ENCODE data around the gene MAN2A1.

The MAN2A1 gene

GRCh38 chr5:109908366-109908765, 218.6 kb downstream of the MAN2A1 start:
- H3K4me3 Mint-ChIP-seq: no peak overlapping the region
- peaks cover 1% of the 10 kb centered on the region for H3K36me3 Mint-ChIP-seq (ENCODE audit: low read depth)
- H3K4me1 Mint-ChIP-seq (ENCODE audit: low read depth): peaks cover 2% of the 10 kb centered on the region
- H3K27ac Mint-ChIP-seq: no peak overlapping the region
- H3K27me3 Mint-ChIP-seq (ENCODE audit: low read depth): no peaks in the 10 kb centered on the region
- H3K9me3 Mint-ChIP-seq: peaks cover 6% of the 10 kb centered on the region

GRCh38 chr5:109910874-109911273, 221.1 kb downstream of the MAN2A1 start:
- H3K27ac Mint-ChIP-seq: no peak overlapping the region
- no peak overlapping the region for H3K4me3 Mint-ChIP-seq
- no peaks in the 10 kb centered on the region for H3K27me3 Mint-ChIP-seq (ENCODE audit: low read depth)
- H3K9me3 Mint-ChIP-seq: peaks cover 6% of the 10 kb centered on the region
- H3K36me3 Mint-ChIP-seq (ENCODE audit: low read depth): no peaks in the 10 kb centered on the region
- peaks cover 3% of the 10 kb centered on the region for H3K4me1 Mint-ChIP-seq (ENCODE audit: low read depth)

GRCh38 chr5:109911731-109912130, 222.0 kb downstream of the MAN2A1 start:
- Mint-ChIP-seq H3K4me3 (no peak overlapping the region), H3K36me3 (ENCODE audit: low read depth) (no peaks in the 10 kb centered on the region), H3K27ac (no peak overlapping the region), H3K9me3 (peaks cover 5% of the 10 kb centered on the region), H3K4me1 (ENCODE audit: low read depth) (peaks cover 4% of the 10 kb centered on the region), H3K27me3 (ENCODE audit: low read depth) (no peaks in the 10 kb centered on the region)

GRCh38 chr5:109914906-109915305, 225.2 kb downstream of the MAN2A1 start:
- Mint-ChIP-seq H3K27ac (no peak overlapping the region), H3K4me1 (ENCODE audit: low read depth) (peaks cover 5% of the 10 kb centered on the region)

GRCh38 chr5:109916481-109917153, 226.9 kb downstream of the MAN2A1 start:
- Mint-ChIP-seq H3K9me3 (peaks cover 4% of the 10 kb centered on the region), H3K4me1 (ENCODE audit: low read depth) (peaks cover 16% of the 10 kb centered on the region), H3K4me3 (no peak overlapping the region), H3K27ac (no peak overlapping the region), H3K27me3 (ENCODE audit: low read depth) (no peaks in the 10 kb centered on the region), H3K36me3 (ENCODE audit: low read depth) (peaks cover 1% of the 10 kb centered on the region)

More at GRCh38 chr5:109914906-109915305, 225.2 kb downstream of the MAN2A1 start:
- H3K27me3 Mint-ChIP-seq (ENCODE audit: low read depth): no peaks in the 10 kb centered on the region
- H3K36me3 Mint-ChIP-seq (ENCODE audit: low read depth): no peaks in the 10 kb centered on the region
- H3K4me3 Mint-ChIP-seq: no peak overlapping the region
- peaks cover 3% of the 10 kb centered on the region for H3K9me3 Mint-ChIP-seq
